Breast epithelium (tissue), 4 donors: ENCODE measurements around the gene PRDM16. TPM values are rescaled to one million over a fixed set of nuclear protein-coding genes. Genes with fewer than 3 reads are reported as not detected.
A peak's percentile ranks its signal among the peaks of the same experiment; 100 is the strongest.

Experiments used
- DNase-seq, 2 donors: peaks; one replicate each; pipeline ENCODE4 v3.0.0-alpha.2; 2019; ENCODE audit warnings: low spot score in 2 of 2
- H3K27ac ChIP-seq, 2 donors: fragments of 200-600 bp; sonication (generic) in 1 of 2; one replicate each; pipeline ENCODE4 v1.5.1; 2016 to 2019; ENCODE audit warnings: mild to moderate bottlenecking in 1 of 2
- H3K27me3 ChIP-seq, 2 donors: fragments of 200-600 bp; sonication (generic) in 1 of 2; one replicate each; pipeline versions ENCODE4 v1.5.1 to v1.6.0; 2017 to 2019; ENCODE audit warnings: control low read depth in 1 of 2, mild to moderate bottlenecking in 1 of 2
- H3K36me3 ChIP-seq: fragments of 200-600 bp; one replicate; pipeline ENCODE4 v1.5.1; 2019
- H3K4me1 ChIP-seq, 2 donors: fragments of 200-600 bp; sonication (generic); one replicate each; pipeline ENCODE4 v1.5.1; 2016 to 2019; ENCODE audit warnings: control low read depth in 1 of 2
- H3K4me3 ChIP-seq, 3 donors: fragments of 200-600 bp; sonication (generic); 1 replicate in 2 of 3; 2 replicates in 1 of 3; pipeline ENCODE4 v1.5.1; 2016 to 2019; ENCODE audit warnings: mild to moderate bottlenecking in 3 of 3, moderate library complexity in 2 of 3
- H3K9me3 ChIP-seq, 2 donors: fragments of 200-600 bp; sonication (generic) in 1 of 2; one replicate each; pipeline ENCODE4 v1.5.1; 2016 to 2019; ENCODE audit warnings: control low read depth in 1 of 2
- CTCF ChIP-seq, 3 donors: fragments of 450-650 bp; IDR thresholded peaks; one replicate each; pipeline ENCODE4 v1.5.1; 2016 to 2017; ENCODE audit warnings: antibody characterized with exemption in 3 of 3, mild to moderate bottlenecking in 3 of 3, moderate library complexity in 3 of 3
- POLR2A ChIP-seq: fragments of 450-650 bp; IDR thresholded peaks from one replicate; pipeline ENCODE4 v1.6.1; 2016; ENCODE audit warnings: antibody characterized with exemption, mild to moderate bottlenecking, moderate library complexity
- POLR2AphosphoS5 ChIP-seq, 3 donors: sonication (generic); formaldehyde crosslinking; IDR thresholded peaks; one replicate each; pipeline ENCODE4 v1.6.1; 2017; ENCODE audit warnings: antibody characterized with exemption in 3 of 3
- intact Hi-C: fragments of 100-400 bp; cut with DNase I; formaldehyde crosslinking; loops from one replicate; pipeline ENCODE4 v1.15.1; 2023; ENCODE audit warnings: low total_unique reads
- total RNA-seq, 3 donors: library from RNA; depleted of rRNA; stranded (reverse); fragments of >200 nt; gene quantifications; one replicate each; pipeline ENCODE4 v1.1.0, GENCODE V29; 2016

Gene PRDM16
- total RNA-seq, 3 donors from 2014 or later, result 0.48 to 3.8 (median 3.6) TPM

- TF ChIP-seq CTCF (IDR thresholded peaks at IDR 0.05), result no peak
- TF ChIP-seq POLR2A, result no peak
- TF ChIP-seq POLR2AphosphoS5 (IDR thresholded peaks at IDR 0.05), result no peak
- peaks cover 0 to 5% of the 10 kb centered on the region in 2 donors for H3K4me1 ChIP-seq
- no peak for DNase-seq
- peak overlapping the region; percentile 71 to 81 (median 74) for H3K4me3 ChIP-seq
- no peaks in the 10 kb centered on the region for H3K36me3 ChIP-seq
- no peaks in the 10 kb centered on the region for H3K9me3 ChIP-seq
- peaks cover 7 to 91% of the 10 kb centered on the region in 2 donors for H3K27me3 ChIP-seq
- intact Hi-C loops, result no loop called here
- H3K27ac ChIP-seq, result peak overlapping the region; percentile 45 to 59
Observed at GRCh38 chr1:3069491-3070308, 697 bp downstream of the PRDM16 start.

GRCh38 chr1:3070309-3070643 lies 1.3 kb downstream of the PRDM16 start:
- peak overlapping the region; percentile 71 to 81 (median 74) for H3K4me3 ChIP-seq
- H3K36me3 ChIP-seq, result no peaks in the 10 kb centered on the region
- TF ChIP-seq POLR2A, result no peak
- no peak for TF ChIP-seq POLR2AphosphoS5 (IDR thresholded peaks at IDR 0.05)
- no peak for TF ChIP-seq CTCF (IDR thresholded peaks at IDR 0.05)
- H3K27ac ChIP-seq, result peak overlapping the region in 1 of 2 donors; percentile 59
- no peak for DNase-seq
- H3K4me1 ChIP-seq, result peaks cover 0 to 5% of the 10 kb centered on the region in 2 donors
- intact Hi-C loops, result no loop called here
- H3K27me3 ChIP-seq, result peaks cover 4 to 91% of the 10 kb centered on the region in 2 donors
- no peaks in the 10 kb centered on the region for H3K9me3 ChIP-seq

GRCh38 chr1:3070644-3071564 lies 1.9 kb downstream of the PRDM16 start:
- DNase-seq, result no peak
- peak overlapping the region in 1 of 2 donors; percentile 59 for H3K27ac ChIP-seq
- TF ChIP-seq POLR2AphosphoS5 (IDR thresholded peaks at IDR 0.05) (no peak), CTCF (IDR thresholded peaks at IDR 0.05) (no peak), POLR2A (no peak)
- peak overlapping the region; percentile 71 to 81 (median 74) for H3K4me3 ChIP-seq
- H3K4me1 ChIP-seq, result peaks cover 0 to 5% of the 10 kb centered on the region in 2 donors
- intact Hi-C loops, result no loop called here
- no peaks in the 10 kb centered on the region for H3K36me3 ChIP-seq
- H3K27me3 ChIP-seq, result peaks cover 7 to 91% of the 10 kb centered on the region in 2 donors
- H3K9me3 ChIP-seq, result no peaks in the 10 kb centered on the region

- no peak for DNase-seq
- intact Hi-C loops, result no loop called here
- H3K4me3 ChIP-seq, result peak overlapping the region in 1 of 3 donors; percentile 74
- H3K36me3 ChIP-seq, result no peaks in the 10 kb centered on the region
- H3K27me3 ChIP-seq, result peaks cover 7 to 88% of the 10 kb centered on the region in 2 donors
- H3K9me3 ChIP-seq, result no peaks in the 10 kb centered on the region
- no peak for TF ChIP-seq POLR2AphosphoS5 (IDR thresholded peaks at IDR 0.05)
- TF ChIP-seq POLR2A, result no peak
- no peak for TF ChIP-seq CTCF (IDR thresholded peaks at IDR 0.05)
- H3K27ac ChIP-seq, result no peak overlapping the region
- peaks cover 0 to 5% of the 10 kb centered on the region in 2 donors for H3K4me1 ChIP-seq
Observed at GRCh38 chr1:3071565-3072390, 2.8 kb downstream of the PRDM16 start.
